Smooth muscle cell (in vitro differentiated cells): ENCODE results near the gene IL22RA1. TPM values are rescaled to one million over a fixed set of nuclear protein-coding genes. Genes with fewer than 3 reads are reported as not detected.

Experiments
- DNase-seq: peaks from one replicate; lab custom pipeline; 2025; ENCODE audit not compliant: unreplicated experiment; lab: John Stamatoyannopoulos, UW
- H2AFZ ChIP-seq: fragments of 200-600 bp; sonication (generic); 2 replicates; pipeline ENCODE4 v1.6.0; 2016; ENCODE audit warnings: antibody characterized with exemption, low read depth, mild to moderate bottlenecking
- H3F3A ChIP-seq: fragments of 200-600 bp; sonication (generic); 2 replicates; pipeline ENCODE4 v1.6.0; 2017; ENCODE audit warnings: antibody characterized with exemption, low read depth
- H3K27ac ChIP-seq: fragments of 200-600 bp; sonication (generic); 2 replicates; pipeline ENCODE4 v1.5.1; 2016; ENCODE audit warnings: low read depth, mild to moderate bottlenecking
- H3K27me3 ChIP-seq: fragments of 200-600 bp; sonication (generic); 2 replicates; pipeline ENCODE4 v1.6.1; 2016; ENCODE audit warnings: low read depth, mild to moderate bottlenecking
- H3K36me3 ChIP-seq: fragments of 200-600 bp; sonication (generic); 2 replicates; pipeline ENCODE4 v1.5.1; 2016; ENCODE audit warnings: low read depth
- H3K4me1 ChIP-seq: fragments of 200-600 bp; sonication (generic); 2 replicates; pipeline ENCODE4 v1.5.1; 2016; ENCODE audit warnings: low read depth
- H3K4me2 ChIP-seq: fragments of 200-600 bp; sonication (generic); 2 replicates; pipeline ENCODE4 v1.6.0; 2016; ENCODE audit warnings: mild to moderate bottlenecking
- H3K4me3 ChIP-seq: fragments of 200-600 bp; sonication (generic); 2 replicates; pipeline ENCODE4 v1.5.1; 2016; ENCODE audit warnings: mild to moderate bottlenecking
- H3K79me2 ChIP-seq: fragments of 200-600 bp; sonication (generic); 2 replicates; pipeline ENCODE4 v1.6.0; 2016; ENCODE audit warnings: low read depth, mild to moderate bottlenecking
- H3K9ac ChIP-seq: fragments of 200-600 bp; sonication (generic); 2 replicates; pipeline ENCODE4 v1.6.0; 2016; ENCODE audit warnings: low read depth
- H3K9me3 ChIP-seq: fragments of 200-600 bp; sonication (generic); replicated peaks from 2 replicates; pipeline ENCODE4 v1.5.1; 2016; ENCODE audit warnings: low read depth
- H4K20me1 ChIP-seq: fragments of 200-600 bp; sonication (generic); 2 replicates; pipeline ENCODE4 v1.6.0; 2016; ENCODE audit warnings: low read depth
- CTCF ChIP-seq: fragments of 200-600 bp; sonication (generic); IDR thresholded peaks from 2 replicates; pipeline ENCODE4 v1.5.1; 2017; ENCODE audit warnings: borderline replicate concordance, mild to moderate bottlenecking, antibody characterized with exemption; ENCODE audit not compliant: insufficient read depth, poor library complexity, severe bottlenecking
- WGBS: methylation state at CpG from one replicate; pipeline ENCODE4 v1.1.7; 2016; ENCODE audit warnings: low lambda C conversion rate; 5-methylcytosine and 5-hydroxymethylcytosine counted together
- polyA plus RNA-seq: library from polyadenylated mRNA; unstranded; fragments of >200 nt; fragmentation: Nextera tagmentation; extraction: Ambion mirVana; gene quantifications from 2 replicates; pipeline ENCODE4 v1.2.1, GENCODE V29; 2016
- total RNA-seq: library from RNA; depleted of rRNA; stranded (reverse); fragments of >200 nt; gene quantifications from 2 replicates; pipeline ENCODE4 v1.2.3, GENCODE V29; 2014

The IL22RA1 gene
- total and polyA plus RNA-seq, 2 experiments from 2014 or later, result 0.40 TPM; not detected in 1

- H3K4me1 ChIP-seq, result no peaks in the 10 kb centered on the region
- H3K27ac ChIP-seq, result no peak overlapping the region
- H3K36me3 ChIP-seq, result no peaks in the 10 kb centered on the region
- H3F3A ChIP-seq, result no peaks in the 10 kb centered on the region
- no peak overlapping the region for H3K4me2 ChIP-seq
- no peaks in the 10 kb centered on the region for H3K27me3 ChIP-seq
- DNase-seq, result no peak
- no peak for TF ChIP-seq CTCF
- WGBS, result 98% methylated on average over 5 of the region's 5 CpGs
- H3K4me3 ChIP-seq, result no peak overlapping the region
- H2AFZ ChIP-seq, result no peak overlapping the region
- no peaks in the 10 kb centered on the region for H3K79me2 ChIP-seq
- no peaks in the 10 kb centered on the region for H3K9me3 ChIP-seq
- no peaks in the 10 kb centered on the region for H4K20me1 ChIP-seq
- no peak overlapping the region for H3K9ac ChIP-seq
These were observed 46.2 kb downstream of the IL22RA1 start for GRCh38 chr1:24096739-24097103.

GRCh38 chr1:24096009-24096738 lies 46.8 kb downstream of the IL22RA1 start:
- Histone ChIP-seq H3K4me3 (no peak overlapping the region), H3K27ac (no peak overlapping the region), H4K20me1 (no peaks in the 10 kb centered on the region), H3K9ac (no peak overlapping the region), H3K9me3 (no peaks in the 10 kb centered on the region), H3F3A (no peaks in the 10 kb centered on the region), H2AFZ (no peak overlapping the region), H3K4me2 (no peak overlapping the region), H3K27me3 (no peaks in the 10 kb centered on the region), H3K79me2 (no peaks in the 10 kb centered on the region), H3K36me3 (no peaks in the 10 kb centered on the region), H3K4me1 (no peaks in the 10 kb centered on the region)
- TF ChIP-seq CTCF, result no peak
- WGBS, result 90% methylated on average over 8 of the region's 8 CpGs
- DNase-seq, result no peak

- H3K27ac ChIP-seq, result no peak overlapping the region
- H3K4me2 ChIP-seq, result no peak overlapping the region
- H3K4me1 ChIP-seq, result no peaks in the 10 kb centered on the region
- 87% methylated on average over 14 of the region's 14 CpGs for WGBS
- no peaks in the 10 kb centered on the region for H3K36me3 ChIP-seq
- DNase-seq, result no peak
- H4K20me1 ChIP-seq, result no peaks in the 10 kb centered on the region
- no peaks in the 10 kb centered on the region for H3K79me2 ChIP-seq
- H3K9me3 ChIP-seq, result no peaks in the 10 kb centered on the region
- no peaks in the 10 kb centered on the region for H3F3A ChIP-seq
- no peak overlapping the region for H3K9ac ChIP-seq
- no peak overlapping the region for H2AFZ ChIP-seq
- no peak overlapping the region for H3K4me3 ChIP-seq
- H3K27me3 ChIP-seq, result no peaks in the 10 kb centered on the region
- TF ChIP-seq CTCF, result no peak
These were observed 47.6 kb downstream of the IL22RA1 start for GRCh38 chr1:24095140-24095859.
